Loucy (cell line): ENCODE measurements around the gene RANBP9.

Experiments
- CTCF ChIP-seq: fragments of 200-600 bp; sonication (generic); conservative IDR thresholded peaks from 2 replicates; pipeline ENCODE4 v1.5.1; 2014; ENCODE audit warnings: mild to moderate bottlenecking, antibody characterized with exemption, low read length
- EZH2phosphoT487 ChIP-seq: fragments of 200-600 bp; IDR thresholded peaks from 2 replicates; pipeline ENCODE4 v1.6.1; 2018; ENCODE audit warnings: antibody characterized with exemption, mild to moderate bottlenecking, moderate library complexity, borderline replicate concordance

GRCh38 chr6:13742961-13743735, 31.5 kb upstream of the RANBP9 start:
- TF ChIP-seq CTCF (no peak), EZH2phosphoT487 (no peak)
